NB4 (cell line): ENCODE data around the gene GATA3.

ENCODE experiments used
- CTCF ChIP-seq: IDR thresholded peaks from one replicate; pipeline ENCODE4 v1.5.1; 2012; ENCODE audit warnings: low read depth, low read length
- POLR2A ChIP-seq: IDR thresholded peaks from 2 replicates; pipeline ENCODE4 v1.6.1; 2011; ENCODE audit warnings: mild to moderate bottlenecking; ENCODE audit not compliant: insufficient read length; ENCODE audit errors: extremely low read depth

- TF ChIP-seq CTCF: no peak
- TF ChIP-seq POLR2A: no peak
Observed at GRCh38 chr10:8112942-8113442, 58.5 kb downstream of the GATA3 start.
